H9 (cell line): Measurements from ENCODE around the gene IMPDH2. TPM values are rescaled to one million over a fixed set of nuclear protein-coding genes. Genes with fewer than 3 reads are reported as not detected.

ENCODE experiments used
- DNase-seq: peaks from one replicate; pipeline ENCODE4 v3.0.0-alpha.2; 2017
- H2AFZ ChIP-seq: one replicate; pipeline ENCODE4 v1.6.1; 2013; ENCODE audit warnings: mild to moderate bottlenecking, low read length, control low read depth, moderate library complexity
- H2AK5ac ChIP-seq: 2 replicates; pipeline ENCODE4 v1.6.1; 2013; ENCODE audit warnings: low read length, control low read depth, mixed read lengths; ENCODE audit not compliant: insufficient read length
- H2BK120ac ChIP-seq: one replicate; pipeline ENCODE4 v1.6.1; 2013; ENCODE audit warnings: low read depth, mild to moderate bottlenecking, low read length, control low read depth, inconsistent platforms; ENCODE audit not compliant: poor library complexity, severe bottlenecking
- H2BK12ac ChIP-seq: 2 replicates; pipeline ENCODE4 v1.6.1; 2013; ENCODE audit warnings: low read length, control low read depth, mixed read lengths, low read depth; ENCODE audit not compliant: insufficient read length
- H2BK15ac ChIP-seq: 2 replicates; pipeline ENCODE4 v1.6.1; 2013; ENCODE audit warnings: low read depth, low read length, control low read depth
- H2BK20ac ChIP-seq: one replicate; pipeline ENCODE4 v1.6.1; 2013; ENCODE audit warnings: low read depth, mild to moderate bottlenecking, low read length, control low read depth, inconsistent platforms; ENCODE audit not compliant: poor library complexity, severe bottlenecking
- H2BK5ac ChIP-seq: 2 replicates; pipeline ENCODE4 v1.6.1; 2013; ENCODE audit warnings: low read length, control low read depth, mixed read lengths; ENCODE audit not compliant: insufficient read length
- H3K14ac ChIP-seq: 2 replicates; pipeline ENCODE4 v1.6.1; 2013; ENCODE audit warnings: low read length, control low read depth; ENCODE audit not compliant: insufficient read depth
- H3K18ac ChIP-seq: 2 replicates; pipeline ENCODE4 v1.6.1; 2013; ENCODE audit warnings: low read depth, mild to moderate bottlenecking, mixed read lengths, low read length, control low read depth; ENCODE audit not compliant: insufficient read length
- H3K23ac ChIP-seq: 2 replicates; pipeline ENCODE4 v1.6.1; 2013; ENCODE audit warnings: low read length, control low read depth, mixed read lengths, low read depth; ENCODE audit not compliant: insufficient read length
- H3K23me2 ChIP-seq: 2 replicates; pipeline ENCODE4 v1.6.1; 2013; ENCODE audit warnings: low read depth, mild to moderate bottlenecking, mixed read lengths, low read length, control low read depth; ENCODE audit not compliant: insufficient read length, poor library complexity, severe bottlenecking
- H3K27ac ChIP-seq: 2 replicates; pipeline ENCODE4 v1.5.1; 2013; ENCODE audit warnings: low read length, control low read depth, mixed read lengths, low read depth; ENCODE audit not compliant: insufficient read length
- H3K27me3 ChIP-seq: 2 replicates; pipeline ENCODE4 v1.6.1; 2013; ENCODE audit warnings: low read length, control low read depth, inconsistent platforms; ENCODE audit not compliant: insufficient read depth
- H3K4ac ChIP-seq: 2 replicates; pipeline ENCODE4 v1.6.1; 2013; ENCODE audit warnings: low read depth, mild to moderate bottlenecking, control low read depth, inconsistent platforms, low read length, moderate library complexity
- H3K4me1 ChIP-seq: 2 replicates; pipeline ENCODE4 v1.6.1; 2013; ENCODE audit warnings: low read length, control low read depth, inconsistent platforms; ENCODE audit not compliant: insufficient read depth
- H3K4me2 ChIP-seq: 2 replicates; pipeline ENCODE4 v1.6.1; 2013; ENCODE audit warnings: low read length, control low read depth, mixed read lengths; ENCODE audit not compliant: insufficient read length, insufficient read depth
- H3K56ac ChIP-seq: 2 replicates; pipeline ENCODE4 v1.6.1; 2013; ENCODE audit warnings: low read depth, mild to moderate bottlenecking, mixed read lengths, low read length, control low read depth; ENCODE audit not compliant: insufficient read length
- H3K79me1 ChIP-seq: 2 replicates; pipeline ENCODE4 v1.6.1; 2013; ENCODE audit warnings: low read depth, mild to moderate bottlenecking, moderate library complexity, low read length, control low read depth, inconsistent platforms; ENCODE audit not compliant: insufficient read depth, poor library complexity, severe bottlenecking
- H3K79me2 ChIP-seq: 2 replicates; pipeline ENCODE4 v1.6.1; 2013; ENCODE audit warnings: low read length, control low read depth, inconsistent platforms; ENCODE audit not compliant: insufficient read depth
- H3K9ac ChIP-seq: 2 replicates; pipeline ENCODE4 v1.6.1; 2013; ENCODE audit warnings: low read length, control low read depth, mixed read lengths; ENCODE audit not compliant: insufficient read length; ENCODE audit errors: extremely low read depth
- H3K9me3 ChIP-seq: one replicate; pipeline ENCODE4 v1.6.1; 2013; ENCODE audit warnings: low read depth, low read length, inconsistent platforms; ENCODE audit not compliant: control insufficient read depth
- H3T11ph ChIP-seq: one replicate; pipeline ENCODE4 v1.6.1; 2013; ENCODE audit warnings: mild to moderate bottlenecking, low read length, control low read depth, inconsistent platforms
- H4K20me1 ChIP-seq: one replicate; pipeline ENCODE4 v1.6.1; 2013; ENCODE audit not compliant: control insufficient read depth, insufficient read length, insufficient read depth
- H4K5ac ChIP-seq: 2 replicates; pipeline ENCODE4 v1.6.1; 2013; ENCODE audit warnings: low read depth, mild to moderate bottlenecking, mixed read lengths, low read length, control low read depth; ENCODE audit not compliant: insufficient read length
- H4K8ac ChIP-seq: replicated peaks from 2 replicates; pipeline ENCODE4 v1.6.1; 2013; ENCODE audit warnings: low read length, control low read depth, mixed read lengths, low read depth; ENCODE audit not compliant: insufficient read length
- H4K91ac ChIP-seq: 2 replicates; pipeline ENCODE4 v1.6.1; 2013; ENCODE audit warnings: low read depth, mild to moderate bottlenecking, moderate library complexity, mixed read lengths, low read length, control low read depth; ENCODE audit not compliant: insufficient read length
- H3K27ac Mint-ChIP-seq, 3 experiments: 2 replicates in 2 of 3; 3 replicates in 1 of 3; pipeline ENCODE4 v1.8.0; 2020 to 2021; ENCODE audit warnings: mixed read lengths in 3 of 3, mild to moderate bottlenecking in 1 of 3, moderate library complexity in 1 of 3
- H3K27me3 Mint-ChIP-seq: 2 replicates; pipeline ENCODE4 v1.8.0; 2021; ENCODE audit warnings: low read depth, mild to moderate bottlenecking, moderate library complexity, mixed read lengths
- H3K36me3 Mint-ChIP-seq, 3 experiments: 2 replicates in 2 of 3; 3 replicates in 1 of 3; pipeline ENCODE4 v1.8.0; 2020 to 2021; ENCODE audit warnings: low read depth in 3 of 3, mixed read lengths in 3 of 3; ENCODE audit not compliant: insufficient read depth in 1 of 3
- H3K4me1 Mint-ChIP-seq, 2 experiments: 2 replicates each; pipeline ENCODE4 v1.8.0; 2020; ENCODE audit warnings: mixed read lengths in 2 of 2
- H3K4me3 Mint-ChIP-seq, 2 experiments: 2 replicates in 1 of 2; 3 replicates in 1 of 2; pipeline ENCODE4 v1.8.0; 2020 to 2021; ENCODE audit warnings: mild to moderate bottlenecking in 2 of 2, mixed read lengths in 2 of 2, moderate library complexity in 1 of 2
- H3K9me3 Mint-ChIP-seq, 2 experiments: 2 replicates in 1 of 2; 3 replicates in 1 of 2; pipeline ENCODE4 v1.8.0; 2020; ENCODE audit warnings: mild to moderate bottlenecking in 2 of 2, mixed read lengths in 2 of 2, moderate library complexity in 1 of 2
- WGBS: extraction: QIAGEN DNeasy Blood & Tissue Kit; methylation state at CpG from one replicate; pipeline ENCODE4 v1.1.7; 2013; ENCODE audit warnings: missing lambda C conversion rate, low lambda C conversion rate, mixed read lengths; ENCODE audit not compliant: insufficient read length; ENCODE audit errors: extremely low coverage; 5-methylcytosine and 5-hydroxymethylcytosine counted together
- total RNA-seq: library from RNA; stranded (reverse); gene quantifications from 2 replicates; pipeline ENCODE4 v1.2.1, GENCODE V29; 2021
- TF ChIP-seq, protein P1 (sequence below): fragments of 200-600 bp; sonication (generic); conservative IDR thresholded peaks from 3 replicates; pipeline ENCODE4 v1.8.0; 2021; ENCODE audit warnings: antibody characterized with exemption, mild to moderate bottlenecking

IMPDH2 gene
- total RNA-seq, 1 experiment from 2014 or later: 408 TPM

DNA sequence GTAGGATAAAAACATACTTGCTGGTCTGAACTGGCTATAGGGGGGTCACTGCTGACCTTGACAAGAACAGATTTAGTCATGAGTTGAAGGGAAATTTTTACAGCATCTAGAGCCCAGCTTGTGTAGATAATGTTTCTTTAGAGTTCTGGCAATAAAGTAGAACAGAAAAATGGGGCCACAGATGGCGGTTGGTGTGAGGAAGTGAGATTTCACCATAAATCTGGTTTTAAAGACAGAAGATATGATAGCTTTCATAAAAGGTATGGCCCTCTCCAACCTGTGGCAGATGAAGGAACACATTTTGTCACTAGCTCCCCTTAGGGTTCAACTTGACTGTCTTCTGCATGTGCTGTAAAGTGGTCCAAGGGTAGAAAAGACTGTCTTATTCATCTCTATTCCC, 24.3 kb upstream of the IMPDH2 start:
- TF ChIP-seq, protein P1, sequence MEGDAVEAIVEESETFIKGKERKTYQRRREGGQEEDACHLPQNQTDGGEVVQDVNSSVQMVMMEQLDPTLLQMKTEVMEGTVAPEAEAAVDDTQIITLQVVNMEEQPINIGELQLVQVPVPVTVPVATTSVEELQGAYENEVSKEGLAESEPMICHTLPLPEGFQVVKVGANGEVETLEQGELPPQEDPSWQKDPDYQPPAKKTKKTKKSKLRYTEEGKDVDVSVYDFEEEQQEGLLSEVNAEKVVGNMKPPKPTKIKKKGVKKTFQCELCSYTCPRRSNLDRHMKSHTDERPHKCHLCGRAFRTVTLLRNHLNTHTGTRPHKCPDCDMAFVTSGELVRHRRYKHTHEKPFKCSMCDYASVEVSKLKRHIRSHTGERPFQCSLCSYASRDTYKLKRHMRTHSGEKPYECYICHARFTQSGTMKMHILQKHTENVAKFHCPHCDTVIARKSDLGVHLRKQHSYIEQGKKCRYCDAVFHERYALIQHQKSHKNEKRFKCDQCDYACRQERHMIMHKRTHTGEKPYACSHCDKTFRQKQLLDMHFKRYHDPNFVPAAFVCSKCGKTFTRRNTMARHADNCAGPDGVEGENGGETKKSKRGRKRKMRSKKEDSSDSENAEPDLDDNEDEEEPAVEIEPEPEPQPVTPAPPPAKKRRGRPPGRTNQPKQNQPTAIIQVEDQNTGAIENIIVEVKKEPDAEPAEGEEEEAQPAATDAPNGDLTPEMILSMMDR: no peak
- Mint-ChIP-seq H3K36me3 (peaks cover 43 to 75% (median 75%) of the 10 kb centered on the region in 3 experiments; a peak in 6 of 7 replicates), H3K4me3 (no peak overlapping the region), H3K27ac (no peak overlapping the region), H3K27me3 (no peaks in the 10 kb centered on the region), H3K9me3 (no peaks in the 10 kb centered on the region), H3K4me1 (no peaks in the 10 kb centered on the region)
- no peak overlapping the region for H4K91ac ChIP-seq
- H3K9ac ChIP-seq: no peak overlapping the region
- H3K27me3 ChIP-seq: no peaks in the 10 kb centered on the region
- H3K23me2 ChIP-seq: no peaks in the 10 kb centered on the region
- no peak overlapping the region for H4K8ac ChIP-seq
- H4K5ac ChIP-seq: no peak overlapping the region
- H3K4ac ChIP-seq: no peak overlapping the region
- no peak overlapping the region for H3K4me2 ChIP-seq
- H4K20me1 ChIP-seq: no peaks in the 10 kb centered on the region
- no peaks in the 10 kb centered on the region for H3K4me1 ChIP-seq
- H3K27ac ChIP-seq: no peak overlapping the region
- no peak overlapping the region for H3K56ac ChIP-seq
- no peak overlapping the region for H2BK120ac ChIP-seq
- H3K18ac ChIP-seq: no peak overlapping the region
- no peak overlapping the region for H2BK12ac ChIP-seq
- no peaks in the 10 kb centered on the region for H3K9me3 ChIP-seq
- no CpG with 5 or more reads among the region's 1 CpG for WGBS
- peaks cover 3% of the 10 kb centered on the region; the same call in 1 of the 2 replicates for H3K79me2 ChIP-seq
- H3T11ph ChIP-seq: no peak overlapping the region
- no peak overlapping the region for H2BK15ac ChIP-seq
- H2AFZ ChIP-seq: no peak overlapping the region
- no peak overlapping the region for H3K14ac ChIP-seq
- no peak for DNase-seq
- no peak overlapping the region for H2AK5ac ChIP-seq
- H3K23ac ChIP-seq: no peak overlapping the region
- H3K79me1 ChIP-seq: no peaks in the 10 kb centered on the region
- no peak overlapping the region for H2BK20ac ChIP-seq
- H2BK5ac ChIP-seq: no peak overlapping the region
